HG03025 (cell line): Measurements from ENCODE around the gene IFRD1.

Experiments
- ATAC-seq: cut with Tn5 transposase; IDR thresholded peaks from one replicate; pipeline ENCODE4 v1.9.1; 2021; ENCODE audit warnings: mild to moderate bottlenecking, moderate library complexity; ENCODE audit not compliant: unreplicated experiment, low FRiP score

The IFRD1 gene

GRCh38 chr7:112449902-112450806 is at the start of gene IFRD1:
Gene IFRD1, plus strand, starts transcription at chr7:112450460. Its CDS starts 229 bp downstream, at chr7:112450689.
- ATAC-seq, result peak; percentile 77

- no peak for ATAC-seq
Measured at GRCh38 chr7:112404321-112404720, 45.9 kb upstream of the IFRD1 start.

- ATAC-seq, result no peak
Measured at GRCh38 chr7:112405286-112405685, 45.0 kb upstream of the IFRD1 start.

- ATAC-seq, result no peak
Measured at GRCh38 chr7:112407261-112407660, 43.0 kb upstream of the IFRD1 start.

GRCh38 chr7:112410092-112410491 is 40.2 kb upstream of the IFRD1 start:
- ATAC-seq, result no peak

GRCh38 chr7:112411186-112411795 is 39.0 kb upstream of the IFRD1 start:
- ATAC-seq, result no peak

GRCh38 chr7:112414855-112415490 is 35.3 kb upstream of the IFRD1 start:
- ATAC-seq, result no peak

- ATAC-seq, result no peak
Measured at GRCh38 chr7:112416127-112416526, 34.1 kb upstream of the IFRD1 start.

GRCh38 chr7:112419543-112420130 is 30.6 kb upstream of the IFRD1 start:
- no peak for ATAC-seq

- ATAC-seq, result no peak
Measured at GRCh38 chr7:112420236-112420861, 29.9 kb upstream of the IFRD1 start.

GRCh38 chr7:112421666-112422486 is 28.4 kb upstream of the IFRD1 start:
- ATAC-seq, result no peak

GRCh38 chr7:112422842-112423496 is 27.3 kb upstream of the IFRD1 start:
- ATAC-seq, result no peak

- no peak for ATAC-seq
Measured at GRCh38 chr7:112423987-112424386, 26.3 kb upstream of the IFRD1 start.

- no peak for ATAC-seq
Measured at GRCh38 chr7:112427984-112428383, 22.3 kb upstream of the IFRD1 start.

GRCh38 chr7:112428715-112429114 is 21.5 kb upstream of the IFRD1 start:
- ATAC-seq, result no peak

GRCh38 chr7:112430649-112431048 is 19.6 kb upstream of the IFRD1 start:
- ATAC-seq, result no peak

- ATAC-seq, result no peak
Measured at GRCh38 chr7:112431803-112432202, 18.5 kb upstream of the IFRD1 start.

GRCh38 chr7:112433289-112433688 is 17.0 kb upstream of the IFRD1 start:
- no peak for ATAC-seq

GRCh38 chr7:112437072-112437471 is 13.2 kb upstream of the IFRD1 start:
- ATAC-seq, result no peak
